ENCODE results near the gene PDLIM7.
"Not testable (repeated sequence)": the region's sequence is repeated elsewhere in the genome, so short reads cannot be mapped to it uniquely, and the experiment has no call there.

PDLIM7 gene

DNA sequence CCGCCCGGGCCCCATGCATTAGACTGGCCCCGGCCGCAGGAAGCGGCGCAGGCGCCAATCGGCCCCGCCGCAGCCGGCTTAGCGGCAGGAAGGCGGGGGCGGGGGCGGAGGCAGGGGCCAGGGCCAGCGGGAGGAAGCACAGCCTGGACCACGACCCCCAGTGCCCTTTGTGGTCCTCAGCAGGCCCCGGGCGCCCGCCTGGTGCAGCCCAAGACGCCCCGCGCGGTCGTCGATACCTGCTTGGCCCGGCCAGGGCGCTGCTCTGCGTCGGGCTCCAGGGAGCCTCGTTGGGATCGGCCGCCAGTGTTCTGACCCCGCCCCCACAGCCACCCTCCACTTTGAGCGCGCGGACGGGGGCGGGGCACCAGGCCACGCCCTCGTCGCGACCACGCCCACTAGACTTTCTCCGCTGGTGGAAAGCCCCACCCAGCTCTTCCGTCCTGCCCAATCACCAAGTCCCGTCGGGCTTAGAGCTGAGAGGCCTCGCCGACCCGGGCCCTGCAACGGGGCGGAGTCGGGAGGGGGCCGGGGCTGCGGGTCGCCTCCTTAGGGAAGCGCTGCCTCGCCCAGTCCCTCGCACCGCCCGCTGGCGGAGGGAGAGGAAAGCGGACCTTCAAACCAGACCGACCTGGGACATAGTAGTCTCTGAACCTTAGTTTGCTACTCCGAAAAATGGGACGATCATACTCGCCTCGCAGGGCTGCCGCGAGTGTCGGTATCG is at the start of gene PDLIM7:
Gene PDLIM7, minus strand, starts transcription at position 313 of the 721 bp plus-strand sequence. CDS start 1,092 bp downstream, outside the sequence.
- peak within 1 kb of the TSS; percentile 72; the same call in 1 of the 2 replicates for H3K4me3 ChIP-seq (ENCODE audit: low read length)
- TF ChIP-seq ZNF274 (IDR thresholded peaks at IDR 0.05; ENCODE audit: low read depth, low read length) = no peak

DNA sequence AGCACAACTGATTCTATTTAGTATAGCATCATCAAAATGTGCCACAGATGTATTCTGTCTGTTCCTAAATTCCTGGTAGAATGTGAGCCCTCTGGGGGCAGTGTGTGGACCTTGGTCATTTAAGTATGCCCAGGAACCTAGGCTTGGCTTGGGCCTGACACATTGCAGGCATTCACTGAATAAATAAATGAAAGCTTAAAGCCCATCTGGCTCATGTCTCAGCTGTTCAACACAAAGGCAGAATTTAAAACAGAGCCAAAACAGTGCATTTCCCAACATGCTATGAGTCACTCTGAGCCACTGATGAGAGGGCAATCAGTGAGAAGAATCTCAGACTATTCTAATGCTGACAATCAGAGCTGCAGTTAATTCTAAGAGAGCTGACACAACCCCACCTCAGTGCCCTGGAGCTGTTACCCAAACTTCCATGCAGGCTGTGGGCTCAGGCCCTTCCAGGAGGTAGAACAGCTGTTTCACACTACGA is 48.9 kb upstream of the PDLIM7 start:
- no peak overlapping the region for H3K4me3 ChIP-seq (ENCODE audit: low read length)
- no peak for TF ChIP-seq ZNF274 (IDR thresholded peaks at IDR 0.05; ENCODE audit: low read depth, low read length)

DNA sequence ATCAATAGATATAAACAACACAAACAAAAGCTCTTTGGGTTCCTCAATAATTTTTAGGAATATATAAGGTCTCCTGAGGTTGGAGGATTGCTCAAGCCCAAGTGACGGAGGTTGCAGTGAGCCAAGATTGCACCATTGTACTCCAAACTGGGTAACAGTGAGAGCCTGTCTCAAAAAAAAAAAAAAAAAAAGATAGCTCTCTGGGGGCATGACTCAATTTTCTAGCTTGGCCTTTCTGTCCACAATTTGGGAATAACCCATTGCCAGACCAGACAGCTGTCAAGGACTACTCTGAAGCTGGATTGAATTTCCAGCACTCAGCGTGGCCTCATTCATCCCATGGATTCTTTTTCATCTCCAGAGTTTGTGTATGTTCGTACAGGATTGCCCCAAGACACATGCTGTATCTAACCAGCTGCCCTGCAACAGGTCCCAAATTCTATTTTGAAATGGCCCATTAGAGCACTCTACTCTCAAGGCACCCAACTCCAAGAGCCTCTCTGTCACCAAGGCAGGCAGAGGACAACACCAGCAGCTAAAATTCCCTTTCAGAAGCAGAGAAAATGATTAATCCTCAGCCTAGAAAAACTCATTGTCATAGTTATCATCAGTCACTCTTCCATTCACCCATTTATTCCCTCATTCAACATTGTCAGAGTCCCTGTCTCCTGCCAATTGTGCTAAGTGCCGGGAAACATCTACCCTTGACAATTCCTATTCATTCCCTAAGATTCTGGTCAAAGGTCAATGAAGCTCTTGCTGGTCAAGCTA is 48.3 kb upstream of the PDLIM7 start:
- no peak for TF ChIP-seq ZNF274 (IDR thresholded peaks at IDR 0.05; ENCODE audit: low read depth, low read length)
- H3K4me3 ChIP-seq (ENCODE audit: low read length) = no peak overlapping the region

DNA sequence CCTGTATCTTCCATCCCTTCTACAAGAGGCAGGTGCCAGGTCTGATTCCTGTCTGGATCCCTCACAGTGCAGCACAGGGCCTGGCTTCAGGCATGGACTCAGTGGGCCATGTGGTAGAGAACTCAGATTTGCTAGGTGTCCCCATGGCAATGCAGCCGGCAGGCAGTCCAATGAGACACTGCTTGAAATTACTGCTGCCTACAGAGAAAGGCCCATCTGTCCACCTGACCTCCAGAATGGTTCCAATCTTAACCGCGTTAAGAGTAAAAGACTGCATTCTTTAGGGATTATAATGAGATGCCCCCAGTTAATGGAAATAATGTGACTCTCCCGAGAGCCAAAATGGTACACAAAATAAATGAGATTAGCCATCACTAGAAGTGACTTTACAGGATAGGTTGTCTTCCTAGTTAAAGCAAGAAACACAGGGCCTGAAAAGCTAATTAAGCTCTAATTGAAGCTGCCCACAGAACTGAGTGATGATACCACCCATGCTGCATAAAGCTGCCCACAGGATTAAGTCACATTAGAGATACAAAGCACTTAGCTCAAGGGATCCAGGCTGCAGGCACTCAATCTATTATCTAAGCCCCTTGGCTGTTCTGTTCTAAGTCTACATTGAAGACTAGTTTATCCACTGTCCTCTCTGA is 45.5 kb upstream of the PDLIM7 start:
- no peak overlapping the region for H3K4me3 ChIP-seq (ENCODE audit: low read length)

GRCh38 chr5:177540438-177540837 is 43.0 kb upstream of the PDLIM7 start:
- no peak for TF ChIP-seq ZNF274 (IDR thresholded peaks at IDR 0.05; ENCODE audit: low read depth, low read length)

More for the DNA sequence above, 45.5 kb upstream of the PDLIM7 start:
- no peak for TF ChIP-seq ZNF274 (IDR thresholded peaks at IDR 0.05; ENCODE audit: low read depth, low read length)

DNA sequence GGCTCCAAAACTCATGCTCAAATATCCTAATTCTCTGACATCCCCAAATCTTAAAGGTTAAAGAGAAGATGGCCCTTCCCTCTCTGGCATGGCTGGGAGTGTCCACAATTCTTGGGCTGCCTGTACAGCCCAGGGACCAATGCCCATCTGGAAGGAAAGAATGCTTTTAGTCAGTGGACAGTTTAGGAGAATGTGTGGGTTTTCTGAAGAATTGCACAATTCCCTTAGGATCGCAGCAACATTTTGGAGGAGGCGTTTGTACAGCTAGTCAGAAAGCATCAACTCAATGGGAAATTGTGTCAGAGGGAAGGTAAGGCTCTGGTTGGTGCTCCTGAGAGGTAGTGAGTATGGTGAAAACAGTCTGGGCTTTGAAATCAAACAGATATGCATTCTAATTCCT is 42.0 kb upstream of the PDLIM7 start:
- no peak for TF ChIP-seq ZNF274 (IDR thresholded peaks at IDR 0.05; ENCODE audit: low read depth, low read length)
- no peak overlapping the region for H3K4me3 ChIP-seq (ENCODE audit: low read length)

More at GRCh38 chr5:177540438-177540837, 43.0 kb upstream of the PDLIM7 start:
- H3K4me3 ChIP-seq (ENCODE audit: low read length) = no peak overlapping the region

GRCh38 chr5:177538876-177539275 is 41.5 kb upstream of the PDLIM7 start:
- no peak for TF ChIP-seq ZNF274 (IDR thresholded peaks at IDR 0.05; ENCODE audit: low read depth, low read length)
- H3K4me3 ChIP-seq (ENCODE audit: low read length) = no peak overlapping the region

- no peak overlapping the region for H3K4me3 ChIP-seq (ENCODE audit: low read length)
- TF ChIP-seq ZNF274 (IDR thresholded peaks at IDR 0.05; ENCODE audit: low read depth, low read length) = no peak
These were observed 40.3 kb upstream of the PDLIM7 start for GRCh38 chr5:177537389-177538361.

- H3K4me3 ChIP-seq (ENCODE audit: low read length) = no peak overlapping the region
- TF ChIP-seq ZNF274 (IDR thresholded peaks at IDR 0.05; ENCODE audit: low read depth, low read length) = no peak
These were observed 39.0 kb upstream of the PDLIM7 start for GRCh38 chr5:177536386-177536785.

- H3K4me3 ChIP-seq (ENCODE audit: low read length) = no peak overlapping the region
- no peak for TF ChIP-seq ZNF274 (IDR thresholded peaks at IDR 0.05; ENCODE audit: low read depth, low read length)
These were observed 37.7 kb upstream of the PDLIM7 start for GRCh38 chr5:177535125-177535524.

- H3K4me3 ChIP-seq (ENCODE audit: low read length) = not testable (repeated sequence)
These were observed 37.0 kb upstream of the PDLIM7 start for GRCh38 chr5:177534433-177534832.

- H3K4me3 ChIP-seq (ENCODE audit: low read length) = no peak overlapping the region
- no peak for TF ChIP-seq ZNF274 (IDR thresholded peaks at IDR 0.05; ENCODE audit: low read depth, low read length)
These were observed 34.0 kb upstream of the PDLIM7 start for GRCh38 chr5:177531209-177531940.

DNA sequence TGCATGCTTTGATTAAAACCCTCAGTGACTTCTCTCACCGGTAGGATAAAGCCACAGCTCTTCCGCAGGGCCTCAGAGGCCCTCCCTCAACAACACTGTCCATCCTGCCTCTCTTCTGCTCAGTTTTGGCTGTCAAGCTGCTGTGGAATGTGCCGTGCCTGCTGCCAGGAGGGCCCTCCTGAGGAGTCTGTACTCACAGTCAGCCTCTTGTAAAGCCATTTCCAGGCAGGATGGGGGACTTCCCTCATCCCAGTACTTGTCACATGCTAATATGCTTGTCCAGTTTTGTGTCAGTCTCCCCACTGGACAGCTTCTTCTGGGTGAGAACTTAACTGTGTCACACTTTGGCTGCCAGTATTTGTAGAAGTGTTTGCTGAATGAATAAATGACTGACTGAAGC is 33.2 kb upstream of the PDLIM7 start:
- no peak overlapping the region for H3K4me3 ChIP-seq (ENCODE audit: low read length)
- TF ChIP-seq ZNF274 (IDR thresholded peaks at IDR 0.05; ENCODE audit: low read depth, low read length) = no peak
